CD14-positive monocyte (primary cell): ENCODE results near the gene MACROD2. TPM values are rescaled to one million over a fixed set of nuclear protein-coding genes. Genes with fewer than 3 reads are reported as not detected.

ENCODE experiments used
- DNase-seq, 3 donors: peaks; one replicate each; pipeline ENCODE4 v3.0.0-alpha.2; 2011 to 2022
- H2AFZ ChIP-seq: 2 replicates; pipeline ENCODE4 v1.6.0; 2012; ENCODE audit warnings: mild to moderate bottlenecking, low read depth, low read length, inconsistent platforms; ENCODE audit not compliant: insufficient read depth, poor library complexity, severe bottlenecking
- H3K27ac ChIP-seq, 2 donors: 1 replicate in 1 of 2; 2 replicates in 1 of 2; pipeline ENCODE4 v1.5.1; 2012 to 2013; ENCODE audit warnings: low read length in 2 of 2, control low read depth in 1 of 2, inconsistent platforms in 1 of 2, low read depth in 1 of 2, mild to moderate bottlenecking in 1 of 2
- H3K27me3 ChIP-seq, 2 donors: one replicate each; pipeline versions ENCODE4 v1.6.0 to v1.6.1; 2011 to 2013; ENCODE audit warnings: low read length in 2 of 2; ENCODE audit not compliant: control insufficient read depth in 2 of 2, insufficient read depth in 2 of 2
- H3K36me3 ChIP-seq, 2 donors: replicated peaks in 1 of 2; 1 replicate in 1 of 2; 2 replicates in 1 of 2; pipeline versions ENCODE4 v1.5.1 to v1.6.1; 2012 to 2013; ENCODE audit warnings: low read length in 2 of 2, control low read depth in 1 of 2, inconsistent platforms in 1 of 2, mild to moderate bottlenecking in 1 of 2; ENCODE audit not compliant: insufficient read depth in 2 of 2, control insufficient read depth in 1 of 2
- H3K4me1 ChIP-seq, 2 donors: 1 replicate in 1 of 2; 2 replicates in 1 of 2; pipeline versions ENCODE4 v1.5.1 to v1.6.1; 2012 to 2013; ENCODE audit warnings: low read length in 2 of 2, control low read depth in 1 of 2, inconsistent platforms in 1 of 2, mild to moderate bottlenecking in 1 of 2, moderate library complexity in 1 of 2; ENCODE audit not compliant: insufficient read depth in 2 of 2, control insufficient read depth in 1 of 2
- H3K4me2 ChIP-seq: replicated peaks from 2 replicates; pipeline ENCODE3; 2012; ENCODE audit warnings: low read length, moderate library complexity, mild to moderate bottlenecking; ENCODE audit not compliant: poor library complexity, severe bottlenecking; ENCODE audit errors: extremely low read depth
- H3K4me3 ChIP-seq, 3 experiments: fragments of 200-600 bp in 1 of 3; sonication (generic) in 1 of 3; replicated peaks in 1 of 3; 1 replicate in 2 of 3; 2 replicates in 1 of 3; pipeline ENCODE4 v1.5.1; 2011 to 2013; ENCODE audit warnings: low read length in 3 of 3, mild to moderate bottlenecking in 3 of 3, control low read depth in 2 of 3, low read depth in 2 of 3, inconsistent platforms in 1 of 3, moderate library complexity in 1 of 3
- H3K79me2 ChIP-seq: 2 replicates; pipeline ENCODE4 v1.6.0; 2012; ENCODE audit warnings: mild to moderate bottlenecking, control low read depth, inconsistent platforms, low read length, moderate library complexity; ENCODE audit not compliant: insufficient read depth
- H3K9ac ChIP-seq: 2 replicates; pipeline ENCODE4 v1.6.0; 2017; ENCODE audit warnings: low read length, mild to moderate bottlenecking; ENCODE audit not compliant: insufficient read depth, poor library complexity, severe bottlenecking
- H3K9me3 ChIP-seq, 2 donors: replicated peaks in 1 of 2; 1 replicate in 1 of 2; 2 replicates in 1 of 2; pipeline versions ENCODE4 v1.5.1 to v1.6.1; 2012 to 2013; ENCODE audit warnings: low read length in 2 of 2, control low read depth in 1 of 2; ENCODE audit not compliant: control insufficient read depth in 1 of 2, insufficient read depth in 1 of 2
- H4K20me1 ChIP-seq: 2 replicates; pipeline ENCODE4 v1.6.0; 2012; ENCODE audit warnings: mild to moderate bottlenecking, low read length, control low read depth, moderate library complexity; ENCODE audit not compliant: insufficient read depth
- H3K27ac Mint-ChIP-seq, 7 donors: one replicate each; pipeline ENCODE4 v1.8.0; 2020; ENCODE audit warnings: mild to moderate bottlenecking in 7 of 7, mixed read lengths in 7 of 7, moderate library complexity in 6 of 7, inconsistent platforms in 2 of 7
- H3K27me3 Mint-ChIP-seq, 3 donors: one replicate each; pipeline ENCODE4 v1.8.0; 2021 to 2022; ENCODE audit warnings: low read depth in 3 of 3, mild to moderate bottlenecking in 3 of 3, mixed read lengths in 3 of 3, moderate library complexity in 3 of 3, inconsistent platforms in 1 of 3
- H3K36me3 Mint-ChIP-seq, 2 donors: one replicate each; pipeline ENCODE4 v1.8.0; 2020; ENCODE audit warnings: mixed read lengths in 2 of 2, inconsistent platforms in 1 of 2, mild to moderate bottlenecking in 1 of 2
- H3K4me1 Mint-ChIP-seq: one replicate; pipeline ENCODE4 v1.8.0; 2020; ENCODE audit warnings: mild to moderate bottlenecking, mixed read lengths
- H3K4me3 Mint-ChIP-seq, 2 donors: one replicate each; pipeline ENCODE4 v1.8.0; 2020; ENCODE audit warnings: mild to moderate bottlenecking in 2 of 2, mixed read lengths in 2 of 2, moderate library complexity in 1 of 2
- H3K9me3 Mint-ChIP-seq, 7 donors: one replicate each; pipeline ENCODE4 v1.8.0; 2020 to 2022; ENCODE audit warnings: mixed read lengths in 7 of 7, mild to moderate bottlenecking in 6 of 7, moderate library complexity in 6 of 7, inconsistent platforms in 2 of 7
- CTCF ChIP-seq: fragments of 200-600 bp; IDR thresholded peaks from one replicate; pipeline ENCODE4 v1.8.0; 2022; ENCODE audit warnings: antibody characterized with exemption, mild to moderate bottlenecking
- WGBS: methylation state at CpG from one replicate; pipeline ENCODE4 v1.1.5; 2013; ENCODE audit warnings: missing lambda C conversion rate; ENCODE audit not compliant: insufficient coverage; 5-methylcytosine and 5-hydroxymethylcytosine counted together
- intact Hi-C, 2 donors: fragments of 100-400 bp; cut with micrococcal nuclease; formaldehyde crosslinking; loops; one replicate each; pipeline versions ENCODE4 v1.15.0 to v1.15.1; 2023
- polyA plus RNA-seq, 3 donors: library from polyadenylated mRNA; depleted of rRNA in 1 of 3; unstranded in 2 of 3; stranded (reverse) in 1 of 3; fragments of 300-500 nt in 2 of 3; fragments of >200 nt in 1 of 3; fragmentation: Illumina TruSeq in 2 of 3; gene quantifications; 1 replicate in 2 of 3; 2 replicates in 1 of 3; pipeline ENCODE4 v1.2.3, GENCODE V29; 2012 to 2021

The MACROD2 gene
- polyA plus RNA-seq, 3 donors, result 0.23 TPM; not detected in 2

- peaks cover 3 to 10% (median 4%) of the 10 kb centered on the region in 7 donors for H3K9me3 Mint-ChIP-seq
- 100% methylated on average over 1 of the region's 2 CpGs for WGBS
Measured at GRCh38 chr20:15487682-15488081, 1492.4 kb downstream of the MACROD2 start.

GRCh38 chr20:15491575-15491974, 1496.3 kb downstream of the MACROD2 start:
- intact Hi-C loops, result no loop called here
- no peaks in the 10 kb centered on the region for H3K27me3 ChIP-seq
- no CpG with 5 or more reads among the region's 1 CpG for WGBS
- H3K27ac ChIP-seq, result no peak overlapping the region
- no peaks in the 10 kb centered on the region for H3K4me1 ChIP-seq
- H3K4me3 Mint-ChIP-seq, result no peak overlapping the region
- H3K79me2 ChIP-seq, result no peaks in the 10 kb centered on the region
- no peaks in the 10 kb centered on the region for H3K27me3 Mint-ChIP-seq
- no peaks in the 10 kb centered on the region for H3K36me3 ChIP-seq
- no peak overlapping the region for H2AFZ ChIP-seq
- H3K9me3 ChIP-seq, result peaks cover 0 to 3% of the 10 kb centered on the region in 2 donors
- no peak for DNase-seq
- H3K36me3 Mint-ChIP-seq, result no peaks in the 10 kb centered on the region
- no peak overlapping the region for H3K4me2 ChIP-seq
- H3K9me3 Mint-ChIP-seq, result peaks cover 3 to 15% (median 4%) of the 10 kb centered on the region in 7 donors
- H3K9ac ChIP-seq, result no peak overlapping the region
- H3K27ac Mint-ChIP-seq, result no peak overlapping the region
- H3K4me1 Mint-ChIP-seq, result no peaks in the 10 kb centered on the region
- no peak overlapping the region for H3K4me3 ChIP-seq
- H4K20me1 ChIP-seq, result no peaks in the 10 kb centered on the region
- TF ChIP-seq CTCF, result no peak

More at GRCh38 chr20:15487682-15488081, 1492.4 kb downstream of the MACROD2 start:
- H3K9me3 ChIP-seq, result peaks cover 0 to 3% of the 10 kb centered on the region in 2 donors
- Mint-ChIP-seq H3K27ac (no peak overlapping the region), H3K4me3 (no peak overlapping the region), H3K27me3 (no peaks in the 10 kb centered on the region), H3K4me1 (no peaks in the 10 kb centered on the region), H3K36me3 (no peaks in the 10 kb centered on the region)
- no peaks in the 10 kb centered on the region for H4K20me1 ChIP-seq
- no peak overlapping the region for H3K27ac ChIP-seq
- no peak overlapping the region for H2AFZ ChIP-seq
- no peaks in the 10 kb centered on the region for H3K79me2 ChIP-seq
- no peaks in the 10 kb centered on the region for H3K4me1 ChIP-seq
- H3K36me3 ChIP-seq, result no peaks in the 10 kb centered on the region
- no peak for TF ChIP-seq CTCF
- no peak overlapping the region for H3K4me2 ChIP-seq
- H3K9ac ChIP-seq, result no peak overlapping the region
- no peaks in the 10 kb centered on the region for H3K27me3 ChIP-seq
- no peak for DNase-seq
- H3K4me3 ChIP-seq, result no peak overlapping the region
- intact Hi-C loops, result no loop called here
